GM12878 (cell line): Measurements from ENCODE around the gene ASAH2.

ENCODE experiments used
- CREM ChIP-seq: IDR thresholded peaks from 2 replicates; pipeline ENCODE4 v1.6.1; 2014; ENCODE audit warnings: antibody characterized with exemption, low read depth
- CTCF ChIP-seq, 3 experiments: IDR thresholded peaks in 2 of 3; conservative IDR thresholded peaks in 1 of 3; 2 replicates each; pipeline ENCODE4 v1.5.1; 2011; ENCODE audit warnings: low read depth in 3 of 3, low read length in 3 of 3, mild to moderate bottlenecking in 3 of 3, control low read depth in 2 of 3, moderate library complexity in 2 of 3, inconsistent platforms in 1 of 3, mixed read lengths in 1 of 3; ENCODE audit not compliant: control insufficient read depth in 2 of 3, insufficient read depth in 1 of 3; ENCODE audit errors: extremely low read depth in 1 of 3
- FOXM1 ChIP-seq: IDR thresholded peaks from 2 replicates; pipeline ENCODE4 v1.6.1; 2012; ENCODE audit warnings: low read depth, mild to moderate bottlenecking, inconsistent platforms, low read length, moderate library complexity
- HDAC6 ChIP-seq: fragments of 200-600 bp; sonication (generic); IDR thresholded peaks from one replicate; pipeline ENCODE4 v1.8.0; 2017; ENCODE audit warnings: antibody characterized with exemption; ENCODE audit not compliant: unreplicated experiment
- IRF3 ChIP-seq: fragments of 450-650 bp; IDR thresholded peaks from 2 replicates; pipeline ENCODE4 v1.6.1; 2014; ENCODE audit warnings: mild to moderate bottlenecking
- JUND ChIP-seq: IDR thresholded peaks from 2 replicates; pipeline ENCODE4 v1.6.1; 2012; ENCODE audit warnings: low read depth, mild to moderate bottlenecking, low read length, improper control_type of control experiment, moderate library complexity
- NFYB ChIP-seq: IDR thresholded peaks from 2 replicates; pipeline ENCODE4 v1.6.1; 2011; ENCODE audit warnings: low read depth, mild to moderate bottlenecking, low read length, improper control_type of control experiment, moderate library complexity; ENCODE audit not compliant: insufficient read depth
- PBX3 ChIP-seq: IDR thresholded peaks from 2 replicates; pipeline ENCODE4 v1.6.1; 2011; ENCODE audit warnings: mild to moderate bottlenecking, low read depth, low read length, moderate library complexity; ENCODE audit not compliant: insufficient replicate concordance
- SP1 ChIP-seq: IDR thresholded peaks from one replicate; pipeline ENCODE4 v1.6.1; 2011; ENCODE audit warnings: low read depth, low read length

- TF ChIP-seq IRF3 (no peak), SP1 (no peak), CREM (no peak), HDAC6 (no peak), FOXM1 (no peak), PBX3 (no peak), NFYB (no peak), JUND (no peak), CTCF (IDR thresholded peaks at IDR 0.05 in 2 of 3, conservative IDR thresholded peaks at IDR 0.05 in 1 of 3; ENCODE audit: control insufficient read depth in 2 of 3, extremely low read depth in 1 of 3, insufficient read depth in 1 of 3, low read depth in 3 of 3, low read length in 3 of 3) (no peak)
Observed at GRCh38 chr10:50221470-50221869, 29.8 kb downstream of the ASAH2 start.
